Suppressor macrophage (primary cell): ENCODE data around the gene KDM4C.
A peak's percentile ranks its signal among the peaks of the same experiment; 100 is the strongest.

Source experiments
- DNase-seq, 4 experiments: peaks; one replicate each; pipeline ENCODE4 v3.0.0-alpha.2; 2020 to 2022

KDM4C gene

DNA sequence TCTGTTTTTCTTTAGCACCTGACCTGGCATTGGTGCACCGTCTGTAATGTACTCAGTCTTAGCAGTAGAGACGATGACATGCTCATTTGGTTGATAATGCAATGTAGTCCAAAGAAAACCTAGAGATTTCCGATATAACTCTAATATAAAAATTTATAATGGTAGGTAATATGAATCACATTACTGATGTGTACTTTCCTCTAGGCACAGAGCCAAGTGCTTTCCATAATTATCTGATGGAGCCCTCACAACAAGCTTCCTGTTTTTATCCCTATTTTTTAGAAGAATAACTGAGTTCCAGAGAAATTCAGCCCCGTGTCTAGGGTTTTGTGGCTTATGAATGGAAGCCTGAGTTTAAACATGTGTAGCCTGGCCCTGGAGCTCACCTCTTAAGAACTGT lies 53.7 kb downstream of the KDM4C start:
- DNase-seq, result no peak

DNA sequence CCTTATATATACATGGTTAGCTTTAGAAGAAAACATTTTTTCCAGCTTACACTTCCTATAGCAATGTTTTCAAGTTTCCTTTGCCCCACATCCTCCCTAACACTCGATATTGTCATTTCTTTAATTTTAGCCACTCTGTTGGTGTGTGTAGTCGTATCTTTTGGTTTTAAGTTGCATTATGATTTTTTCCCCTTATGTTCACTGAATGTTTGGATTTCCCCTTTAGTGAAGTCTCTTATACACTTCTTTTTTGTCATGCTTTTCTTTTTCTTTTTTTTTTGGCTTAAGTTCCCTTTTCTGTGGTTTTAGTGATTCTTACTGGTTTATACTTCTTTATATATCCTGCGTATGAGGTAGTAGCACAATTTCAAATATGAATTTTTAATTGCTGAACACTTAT lies 58.8 kb downstream of the KDM4C start:
- peak in 2 of 4 experiments; percentile 10 to 26 for DNase-seq

DNA sequence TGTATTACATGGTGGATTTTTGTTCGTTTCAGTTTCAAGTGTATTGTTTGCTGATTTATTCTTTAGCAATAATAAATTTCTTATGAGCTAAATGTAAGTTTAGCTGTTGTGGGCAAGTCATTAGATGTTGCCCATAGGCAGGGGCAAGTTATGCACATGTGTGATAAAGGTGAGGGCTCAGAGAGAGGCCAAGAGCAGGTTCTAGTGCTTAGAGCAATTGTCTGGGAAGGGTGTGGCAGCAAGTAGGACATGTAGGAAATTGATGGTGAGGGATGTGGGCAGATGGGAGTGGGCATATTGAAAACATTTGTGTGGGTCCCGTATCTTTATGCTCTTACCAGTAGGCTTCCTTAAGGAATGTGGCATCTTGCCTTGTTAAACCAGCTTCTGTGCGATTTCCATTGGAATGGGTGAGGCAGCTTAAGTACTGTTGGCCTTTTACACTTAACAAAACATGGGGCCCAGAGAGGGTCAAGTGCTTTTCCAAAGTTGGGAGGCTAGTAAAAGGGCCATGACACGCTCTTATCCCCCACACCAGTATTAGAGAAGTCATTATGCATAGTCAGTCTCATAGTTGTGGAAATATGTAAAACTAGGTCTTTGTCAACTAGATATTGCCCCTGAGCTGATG lies 60.6 kb downstream of the KDM4C start:
- DNase-seq, result no peak

DNA sequence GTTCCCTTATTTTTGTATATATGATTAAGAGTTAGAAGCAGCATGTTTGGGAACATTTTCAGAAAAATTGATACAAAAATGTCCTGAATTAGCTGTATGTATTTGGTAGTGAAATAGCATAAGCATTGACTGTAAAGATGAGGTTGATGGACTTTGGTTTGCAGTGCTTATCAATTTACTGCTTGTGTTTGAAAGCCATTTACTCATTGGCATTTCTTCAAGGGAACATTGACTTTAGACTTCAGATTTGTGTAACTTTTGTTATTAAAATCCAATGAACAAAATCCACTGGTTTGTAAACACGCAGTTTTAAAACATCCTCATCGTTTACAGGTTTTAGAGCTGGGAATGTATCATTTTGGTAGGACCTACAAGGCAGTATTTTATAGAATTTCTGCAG lies 61.3 kb downstream of the KDM4C start:
- no peak for DNase-seq

- DNase-seq, result no peak
These were observed 61.8 kb downstream of the KDM4C start for GRCh38 chr9:6819529-6819928.

- DNase-seq, result no peak
These were observed 64.9 kb downstream of the KDM4C start for GRCh38 chr9:6822696-6823095.

DNA sequence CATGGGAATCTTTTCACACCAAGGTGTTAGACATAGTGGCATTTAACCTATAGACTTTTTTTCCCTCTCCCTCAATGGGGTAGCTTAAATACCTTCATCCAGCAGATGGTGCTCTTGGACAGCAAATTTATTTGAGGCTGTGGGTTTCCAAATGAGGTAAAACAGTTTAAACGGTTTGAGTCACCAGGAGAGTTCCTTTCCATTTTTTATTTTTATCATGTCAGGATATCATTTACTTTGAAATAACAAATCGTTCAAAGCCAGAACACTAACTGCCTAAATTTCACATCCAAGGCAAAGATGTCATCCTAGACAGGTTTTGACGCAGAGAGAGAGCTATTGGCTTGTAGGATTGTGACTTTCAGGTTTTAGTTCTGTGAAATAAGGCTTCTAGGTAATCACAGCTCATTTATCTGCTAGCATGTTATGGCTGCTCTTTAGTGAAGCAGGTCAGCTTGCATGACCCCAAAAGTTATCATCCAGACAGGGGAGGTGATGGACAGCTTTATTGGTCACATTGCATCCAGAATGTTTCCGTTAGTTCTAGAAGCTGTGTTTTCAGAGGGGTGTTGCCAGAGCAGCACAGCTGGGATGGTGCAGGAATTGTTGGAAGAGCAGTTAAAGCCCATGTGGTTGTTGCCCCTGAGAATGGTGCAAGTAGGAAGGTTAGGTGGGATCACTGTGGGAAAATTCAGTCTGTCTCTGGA lies 69.8 kb downstream of the KDM4C start:
- peak; percentile 25 to 41 (median 35) for DNase-seq

DNA sequence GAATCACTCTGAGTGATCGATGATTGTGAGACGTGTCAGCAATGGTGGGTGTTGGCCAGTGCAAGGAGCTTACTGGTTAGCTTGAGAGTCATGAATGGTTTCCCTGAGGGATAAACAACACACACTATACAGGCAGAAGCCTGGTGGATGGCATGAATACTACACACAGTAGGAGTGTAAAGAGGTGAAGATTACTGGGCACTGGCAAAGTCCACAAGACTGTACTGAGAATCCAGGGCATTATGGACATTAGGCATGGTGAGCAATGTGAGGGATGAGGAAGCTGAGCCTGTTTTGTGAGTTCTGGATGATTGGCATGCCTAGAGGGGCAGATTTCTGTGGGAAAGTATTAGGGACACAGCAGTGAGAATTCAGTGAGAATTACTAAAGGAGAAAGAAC lies 71.3 kb downstream of the KDM4C start:
- DNase-seq, result no peak

- DNase-seq, result no peak
These were observed 71.8 kb downstream of the KDM4C start for GRCh38 chr9:6829536-6829935.

- DNase-seq, result no peak
These were observed 75.9 kb downstream of the KDM4C start for GRCh38 chr9:6833518-6834192.

DNA sequence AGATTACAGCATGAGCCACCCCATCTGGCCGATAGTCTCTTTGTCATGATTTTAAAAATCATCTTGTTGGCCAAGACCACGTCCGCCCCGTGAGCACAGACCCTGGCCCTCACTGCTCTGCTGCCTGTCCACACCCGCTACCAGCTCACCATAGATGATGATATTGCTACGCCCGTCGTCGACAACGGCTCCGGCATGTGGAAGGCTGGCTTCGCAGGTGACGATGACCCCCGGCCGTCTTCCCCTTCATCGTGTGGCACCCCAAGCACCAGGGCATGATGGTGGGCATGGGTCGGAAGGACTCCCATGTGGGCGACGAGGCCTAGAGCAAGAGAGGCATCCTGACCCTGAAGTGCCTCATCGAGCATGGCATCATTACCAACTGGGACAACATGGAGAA lies 76.5 kb downstream of the KDM4C start:
- DNase-seq, result no peak

DNA sequence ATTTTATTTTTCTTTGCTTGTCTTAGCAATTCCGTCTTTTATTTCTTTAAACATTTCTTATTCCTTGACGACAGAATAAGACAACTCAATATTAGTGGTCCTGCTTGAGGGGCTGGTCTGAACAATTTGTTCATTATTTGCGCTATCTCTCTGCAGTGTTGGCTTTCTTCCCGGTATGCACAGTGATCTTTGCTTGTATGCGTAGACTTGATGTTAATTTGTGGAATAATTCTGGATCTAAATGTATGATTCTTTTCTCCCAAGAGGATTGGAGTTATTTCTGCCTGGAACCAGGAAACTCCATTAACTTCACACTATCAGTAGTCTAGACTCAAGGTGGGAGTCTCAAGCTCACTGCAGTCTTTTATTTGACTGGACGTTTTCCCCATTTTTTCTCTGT lies 80.4 kb downstream of the KDM4C start:
- DNase-seq, result no peak

DNA sequence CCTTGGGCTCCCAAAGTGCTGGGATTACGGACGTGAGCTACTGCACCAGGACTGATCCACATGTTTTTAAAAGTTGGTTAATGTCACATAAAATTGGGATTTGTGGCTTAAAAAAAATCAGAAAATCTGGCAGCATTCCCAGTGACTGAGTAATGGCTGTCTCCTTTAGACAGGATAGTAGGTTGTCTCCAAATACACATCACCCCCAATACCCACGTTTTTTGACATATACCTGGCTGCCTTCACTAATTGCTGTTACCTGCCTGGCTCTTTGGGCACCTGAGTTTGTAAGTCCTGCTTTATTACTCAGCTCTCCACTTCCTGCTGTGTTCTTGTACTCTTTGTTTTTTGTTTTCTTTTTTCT lies 84.8 kb downstream of the KDM4C start:
- DNase-seq, result no peak

GRCh38 chr9:6843742-6844141 lies 86.0 kb downstream of the KDM4C start:
- no peak for DNase-seq

GRCh38 chr9:6844267-6844666 lies 86.5 kb downstream of the KDM4C start:
- DNase-seq, result no peak

GRCh38 chr9:6845128-6845826 lies 87.5 kb downstream of the KDM4C start:
- DNase-seq, result no peak

GRCh38 chr9:6845880-6846279 lies 88.1 kb downstream of the KDM4C start:
- no peak for DNase-seq

GRCh38 chr9:6852243-6852963 lies 94.6 kb downstream of the KDM4C start:
- DNase-seq, result peak; percentile 30 to 64 (median 38)

GRCh38 chr9:6855860-6856259 lies 98.1 kb downstream of the KDM4C start:
- no peak for DNase-seq

- DNase-seq, result no peak
These were observed 106.3 kb downstream of the KDM4C start for GRCh38 chr9:6864102-6864501.

- DNase-seq, result no peak
These were observed 111.5 kb downstream of the KDM4C start for GRCh38 chr9:6869081-6869948.

DNA sequence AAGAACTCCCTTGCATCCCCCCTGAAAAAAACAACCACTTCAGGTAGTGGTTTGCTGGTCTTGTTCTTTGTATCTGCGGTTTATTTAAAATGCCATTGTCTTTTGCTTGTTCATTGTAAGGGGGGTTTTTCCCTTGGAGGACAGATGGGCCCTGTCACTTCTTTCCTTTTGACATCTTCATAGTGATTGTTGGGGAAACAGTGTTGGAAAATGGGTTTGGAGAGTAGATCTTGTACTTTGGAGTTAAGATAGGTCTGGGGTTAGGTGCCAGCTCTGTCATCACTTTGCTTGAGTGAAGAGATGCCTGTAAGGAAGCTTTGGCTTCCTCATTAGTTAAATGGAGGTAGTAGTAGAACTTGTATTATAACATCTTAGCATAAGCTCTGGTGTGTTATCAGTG lies 112.4 kb downstream of the KDM4C start:
- DNase-seq, result no peak
